Stimulated activated CD4-positive, alpha-beta T cell treated with anti-CD3 and anti-CD28 coated beads, Interleukin-4, amount 100 ng/mL, for 48 hours (primary cell): ENCODE data around the gene CLPTM1L.
"Not testable (repeated sequence)": the region's sequence is repeated elsewhere in the genome, so short reads cannot be mapped to it uniquely, and the experiment has no call there.

Source experiments
- DNase-seq, 2 donors: peaks; one replicate each; pipeline ENCODE4 v3.0.0-alpha.2; 2020; ENCODE audit warnings: low read depth in 2 of 2

CLPTM1L gene

GRCh38 chr5:1339139-1339817 is 5.6 kb downstream of the CLPTM1L start:
- DNase-seq: not testable (repeated sequence)

GRCh38 chr5:1338506-1339070 is 6.3 kb downstream of the CLPTM1L start:
- no peak for DNase-seq

GRCh38 chr5:1338196-1338490 is 6.8 kb downstream of the CLPTM1L start:
- no peak for DNase-seq

- no peak for DNase-seq
These were observed 7.3 kb downstream of the CLPTM1L start for GRCh38 chr5:1337489-1338195.

- no peak for DNase-seq
These were observed 8.0 kb downstream of the CLPTM1L start for GRCh38 chr5:1336749-1337488.

GRCh38 chr5:1336106-1336561 is 8.8 kb downstream of the CLPTM1L start:
- DNase-seq: no peak

- no peak for DNase-seq
These were observed 9.3 kb downstream of the CLPTM1L start for GRCh38 chr5:1335540-1336095.

DNA sequence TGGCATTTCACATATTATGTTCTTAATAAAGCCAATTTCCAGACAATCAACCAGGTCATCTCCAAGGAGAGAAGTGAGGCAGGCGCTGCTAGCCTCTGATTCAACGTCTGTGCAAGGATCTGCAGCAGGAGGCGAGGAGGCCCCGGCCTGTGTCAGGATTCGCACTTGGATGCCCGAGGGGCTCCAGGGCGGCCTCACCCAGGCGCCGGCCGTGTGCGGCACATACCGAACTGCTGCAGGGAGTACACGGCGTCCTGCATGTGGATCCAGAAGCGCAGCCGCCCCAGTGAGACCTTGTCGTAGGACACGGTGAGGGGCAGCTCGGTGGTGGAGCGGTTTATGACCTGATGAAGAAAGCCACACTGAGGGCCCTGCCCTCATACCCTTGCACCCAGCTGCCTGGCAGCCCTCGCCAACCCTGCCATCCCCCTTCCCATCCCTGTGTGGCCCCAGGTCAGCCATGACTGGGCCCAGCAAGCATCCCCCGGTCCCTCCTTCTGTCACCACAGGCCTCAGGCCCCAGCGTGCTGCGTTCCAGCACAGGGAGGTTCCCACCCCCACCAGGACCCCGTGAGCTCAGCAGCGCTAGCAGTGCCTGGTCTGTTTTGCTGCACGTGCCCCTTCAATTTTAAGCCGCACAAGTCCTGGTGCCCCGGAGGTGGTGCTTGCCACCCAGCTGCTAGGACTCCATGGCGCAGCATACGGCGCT is 9.9 kb downstream of the CLPTM1L start:
- DNase-seq: no peak

GRCh38 chr5:1333986-1334385 is 10.9 kb downstream of the CLPTM1L start:
- DNase-seq: no peak

DNA sequence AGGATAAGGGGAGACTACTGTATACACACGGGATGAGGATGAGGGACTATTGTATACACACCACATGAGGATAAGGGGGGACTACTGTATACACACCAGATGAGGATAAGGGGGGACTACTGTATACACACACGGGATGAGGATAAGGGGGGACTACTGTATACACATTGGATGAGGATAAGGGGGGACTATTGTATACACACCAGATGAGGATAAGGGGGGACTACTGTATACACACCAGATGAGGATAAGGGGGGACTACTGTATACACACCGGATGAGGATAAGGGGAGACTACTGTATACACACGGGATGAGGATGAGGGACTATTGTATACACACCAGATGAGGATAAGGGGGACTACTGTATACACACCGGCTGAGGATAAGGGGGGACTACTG is 11.6 kb downstream of the CLPTM1L start:
- not testable (repeated sequence) for DNase-seq

DNA sequence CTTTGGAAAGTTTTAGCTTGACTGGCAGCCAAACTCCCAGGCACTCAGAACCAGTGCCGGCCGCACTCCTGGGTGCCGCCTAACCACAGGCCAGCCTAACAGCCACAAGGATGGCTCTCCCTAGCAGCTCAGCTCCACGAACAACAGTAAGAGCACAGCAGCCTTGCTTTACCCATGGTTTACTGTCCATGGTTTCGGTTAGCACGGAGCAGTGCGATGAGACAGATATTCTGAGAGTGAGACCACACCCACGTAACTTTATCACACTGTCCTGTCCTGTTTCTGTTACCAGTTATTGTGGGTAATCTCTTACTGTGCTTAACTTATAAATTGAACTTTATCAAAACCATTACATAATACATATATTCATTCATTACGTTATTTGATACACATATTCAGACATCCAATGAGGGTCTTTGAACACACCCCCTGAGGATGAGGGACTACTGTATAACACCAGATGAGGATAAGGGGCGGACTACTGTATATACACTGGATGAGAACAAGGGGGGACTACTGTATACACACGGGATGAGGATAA is 12.4 kb downstream of the CLPTM1L start:
- DNase-seq: no peak

DNA sequence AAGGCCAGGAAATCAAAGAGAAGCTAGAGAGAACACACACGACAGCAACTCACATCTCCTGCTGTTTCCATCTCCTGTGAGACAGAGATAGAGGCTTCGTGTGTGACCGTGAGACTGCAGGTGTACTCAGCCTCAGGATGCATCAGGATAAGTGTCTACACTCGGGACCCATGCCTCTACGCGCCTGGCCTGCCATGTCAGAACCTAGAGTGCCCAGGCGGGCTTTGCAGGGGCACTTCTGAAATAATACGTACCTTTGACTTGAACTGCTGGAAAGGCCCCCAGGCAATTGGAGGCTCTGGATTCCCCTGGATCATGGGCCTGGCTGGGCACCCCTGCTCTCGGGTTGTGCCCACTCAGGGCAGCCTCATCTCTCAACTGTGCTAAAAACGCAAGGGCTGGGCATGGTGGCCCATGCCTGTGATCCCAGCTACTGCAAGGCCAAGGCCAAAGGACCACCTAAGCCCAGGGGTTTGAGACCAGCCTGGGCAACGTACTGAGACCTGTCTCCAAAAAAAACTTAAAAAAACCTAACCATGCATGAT is 13.0 kb downstream of the CLPTM1L start:
- no peak for DNase-seq

DNA sequence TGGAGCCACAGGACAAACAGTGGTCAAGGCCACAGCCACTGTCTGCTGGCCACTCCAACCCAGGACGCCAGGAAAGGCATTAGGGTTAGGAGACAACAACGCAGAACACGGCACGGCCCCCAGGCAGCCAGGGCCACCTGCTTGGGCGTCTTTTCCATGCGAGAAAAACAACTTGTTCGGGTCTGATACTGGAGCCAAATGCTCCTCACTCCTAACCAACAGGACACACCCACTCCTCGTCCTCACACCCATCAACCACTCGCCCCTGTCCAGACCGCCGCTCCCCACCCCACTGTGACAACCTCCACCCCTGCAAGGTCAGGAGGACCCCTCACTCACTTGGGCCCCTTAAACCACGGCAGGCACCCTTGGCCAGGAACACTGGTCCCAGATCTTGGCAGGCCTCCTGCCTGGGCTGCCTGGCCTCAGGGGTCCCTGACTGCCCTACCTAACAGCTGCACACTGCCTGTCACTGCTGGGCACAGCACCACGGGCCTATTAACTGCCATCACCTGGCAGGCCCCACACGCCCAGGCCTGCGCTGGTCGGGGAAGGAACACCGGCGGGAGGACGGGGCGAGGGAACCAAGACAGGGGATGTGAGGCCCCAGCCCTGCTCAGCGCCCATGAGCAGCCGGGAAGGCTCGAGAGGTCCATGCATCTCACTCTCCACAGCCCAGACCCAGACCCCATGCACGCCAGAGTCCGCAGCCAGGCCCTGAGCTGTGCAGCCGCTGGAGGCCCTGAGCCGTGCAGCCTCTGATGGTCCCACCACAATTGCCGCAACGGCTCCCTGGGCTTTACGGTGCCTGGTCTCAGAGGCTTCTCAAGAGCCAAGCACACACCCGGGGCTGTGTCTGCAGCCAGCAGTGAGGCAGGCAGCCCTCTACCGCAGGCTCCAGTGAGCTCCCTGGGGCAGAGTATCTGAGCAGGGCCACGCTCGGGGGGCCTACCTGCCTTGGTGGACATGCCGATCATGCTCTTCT is 13.8 kb downstream of the CLPTM1L start:
- DNase-seq: no peak

GRCh38 chr5:1330146-1330846 is 14.6 kb downstream of the CLPTM1L start:
- DNase-seq: no peak

- DNase-seq: no peak
These were observed 15.8 kb downstream of the CLPTM1L start for GRCh38 chr5:1329111-1329579.

DNA sequence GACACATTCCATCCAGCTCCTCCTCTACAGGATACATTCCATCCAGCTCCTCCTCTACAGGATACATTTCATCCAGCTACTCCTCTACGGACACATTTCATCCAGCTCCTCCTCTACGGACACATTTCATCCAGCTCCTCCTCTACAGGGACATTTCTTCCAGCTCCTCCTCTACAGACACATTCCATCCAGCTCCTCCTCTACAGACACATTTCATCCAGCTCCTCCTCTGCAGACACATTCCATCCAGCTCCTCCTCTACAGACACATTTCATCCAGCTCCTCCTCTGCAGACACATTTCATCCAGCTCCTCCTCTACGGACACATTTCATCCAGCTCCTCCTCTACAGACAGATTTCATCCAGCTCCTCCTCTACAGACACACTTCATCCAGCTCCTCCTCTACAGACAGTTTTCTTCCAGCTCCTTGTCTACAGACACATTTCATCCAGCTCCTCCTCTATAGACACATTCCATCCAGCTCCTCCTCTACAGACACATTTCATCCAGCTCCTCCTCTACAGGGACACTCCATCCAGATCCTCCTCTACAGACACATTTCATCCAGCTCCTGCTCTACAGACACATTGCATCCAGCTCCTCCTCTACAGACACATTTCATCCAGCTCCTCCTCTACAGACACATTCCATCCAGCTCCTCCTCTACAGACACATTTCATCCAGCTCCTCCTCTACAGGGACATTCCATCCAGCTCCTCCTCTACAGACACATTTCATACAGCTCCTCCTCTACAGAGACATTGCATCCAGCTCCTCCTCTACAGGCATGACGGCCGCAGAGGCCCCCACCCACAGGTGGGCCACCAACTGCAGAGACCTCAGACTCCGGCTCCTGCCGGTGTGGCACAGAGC is 16.4 kb downstream of the CLPTM1L start:
- DNase-seq: not testable (repeated sequence)

DNA sequence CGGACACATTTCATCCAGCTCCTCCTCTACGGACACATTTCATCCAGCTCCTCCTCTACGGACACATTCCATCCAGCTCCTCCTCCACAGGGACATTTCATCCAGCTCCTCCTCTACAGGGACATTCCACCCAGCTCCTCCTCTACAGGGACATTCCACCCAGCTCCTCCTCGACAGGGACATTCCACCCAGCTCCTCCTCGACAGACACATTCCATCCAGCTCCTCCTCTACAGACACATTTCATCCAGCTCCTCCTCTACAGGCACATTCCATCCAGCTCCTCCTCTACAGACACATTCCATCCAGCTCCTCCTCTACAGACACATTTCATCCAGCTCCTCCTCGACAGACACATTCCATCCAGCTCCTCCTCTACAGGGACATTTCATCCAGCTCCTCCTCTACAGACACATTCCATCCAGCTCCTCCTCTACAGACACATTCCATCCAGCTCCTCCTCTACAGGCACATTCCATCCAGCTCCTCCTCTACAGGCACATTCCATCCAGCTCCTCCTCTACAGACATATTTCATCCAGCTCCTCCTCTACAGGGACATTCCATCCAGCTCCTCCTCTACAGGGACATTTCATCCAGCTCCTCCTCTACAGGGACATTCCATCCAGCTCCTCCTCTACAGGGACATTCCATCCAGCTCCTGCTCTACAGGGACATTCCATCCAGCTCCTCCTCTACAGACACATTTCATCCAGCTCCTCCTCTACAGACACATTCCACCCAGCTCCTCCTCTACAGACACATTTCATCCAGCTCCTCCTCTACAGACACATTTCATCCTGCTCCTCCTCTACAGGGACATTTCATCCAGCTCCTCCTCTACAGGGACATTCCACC is 17.8 kb downstream of the CLPTM1L start:
- DNase-seq: not testable (repeated sequence)
